NCI-H2196 treated with DMSO at 0.1 percent for 48 hours (cell line): ENCODE results near the gene RAB11FIP3.

Source experiments
- DNase-seq: peaks from one replicate; lab custom pipeline; 2025; ENCODE audit not compliant: unreplicated experiment; lab: John Stamatoyannopoulos, UW

The RAB11FIP3 gene

GRCh38 chr16:551210-551609 is 125.8 kb downstream of the RAB11FIP3 start:
- no peak for DNase-seq

GRCh38 chr16:552171-552570 is 126.7 kb downstream of the RAB11FIP3 start:
- no peak for DNase-seq

DNA sequence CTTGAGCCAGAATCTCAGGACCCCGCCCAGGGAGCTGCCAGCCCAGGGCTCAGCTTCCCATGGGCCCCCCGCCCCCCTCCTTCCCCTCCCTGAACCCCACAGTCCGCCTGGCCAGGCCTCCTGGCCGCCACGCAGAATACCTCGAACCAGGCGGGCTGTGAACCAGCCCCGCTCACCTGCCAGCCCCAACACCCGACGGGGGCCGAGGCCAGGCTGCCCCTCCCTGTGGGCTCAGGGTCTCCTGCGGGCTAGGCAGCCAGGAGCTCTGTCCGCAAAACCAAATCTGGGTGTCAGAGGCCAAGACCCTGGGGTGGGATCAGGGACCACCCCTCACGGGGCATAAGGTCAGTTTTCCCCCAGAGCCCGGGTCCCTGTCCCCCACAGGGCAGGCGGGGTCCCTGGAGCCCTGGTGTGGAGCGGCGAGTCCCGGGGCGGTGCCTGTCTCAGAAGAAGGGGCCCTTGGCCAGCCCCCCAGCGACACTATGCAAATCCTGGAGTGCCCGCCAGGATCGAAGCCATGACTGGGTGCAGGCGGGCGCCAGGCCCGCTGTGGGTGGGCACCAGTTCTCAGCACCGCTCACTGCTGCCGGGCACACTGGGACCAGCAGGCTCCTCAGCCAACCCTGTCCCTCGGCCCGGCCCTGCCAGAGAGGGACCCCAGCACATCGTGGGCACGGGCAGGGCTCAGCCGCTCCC is 128.3 kb downstream of the RAB11FIP3 start:
- no peak for DNase-seq

DNA sequence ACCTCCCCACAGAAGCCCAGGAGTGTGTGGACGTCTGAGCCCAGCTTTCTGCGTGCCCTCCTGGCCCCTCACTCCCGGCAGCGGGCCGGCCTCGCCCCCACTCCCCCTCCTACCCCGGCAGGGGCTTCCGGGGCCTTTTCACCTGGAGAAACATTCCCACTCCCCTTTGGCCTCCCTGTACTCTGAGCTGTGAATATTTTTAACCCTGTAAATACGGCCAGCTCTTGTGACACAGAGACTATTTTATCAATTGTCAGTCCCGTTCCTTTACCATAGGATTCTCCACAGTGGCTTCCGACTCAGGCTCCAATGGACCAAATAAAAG is 128.8 kb downstream of the RAB11FIP3 start:
- DNase-seq = no peak

DNA sequence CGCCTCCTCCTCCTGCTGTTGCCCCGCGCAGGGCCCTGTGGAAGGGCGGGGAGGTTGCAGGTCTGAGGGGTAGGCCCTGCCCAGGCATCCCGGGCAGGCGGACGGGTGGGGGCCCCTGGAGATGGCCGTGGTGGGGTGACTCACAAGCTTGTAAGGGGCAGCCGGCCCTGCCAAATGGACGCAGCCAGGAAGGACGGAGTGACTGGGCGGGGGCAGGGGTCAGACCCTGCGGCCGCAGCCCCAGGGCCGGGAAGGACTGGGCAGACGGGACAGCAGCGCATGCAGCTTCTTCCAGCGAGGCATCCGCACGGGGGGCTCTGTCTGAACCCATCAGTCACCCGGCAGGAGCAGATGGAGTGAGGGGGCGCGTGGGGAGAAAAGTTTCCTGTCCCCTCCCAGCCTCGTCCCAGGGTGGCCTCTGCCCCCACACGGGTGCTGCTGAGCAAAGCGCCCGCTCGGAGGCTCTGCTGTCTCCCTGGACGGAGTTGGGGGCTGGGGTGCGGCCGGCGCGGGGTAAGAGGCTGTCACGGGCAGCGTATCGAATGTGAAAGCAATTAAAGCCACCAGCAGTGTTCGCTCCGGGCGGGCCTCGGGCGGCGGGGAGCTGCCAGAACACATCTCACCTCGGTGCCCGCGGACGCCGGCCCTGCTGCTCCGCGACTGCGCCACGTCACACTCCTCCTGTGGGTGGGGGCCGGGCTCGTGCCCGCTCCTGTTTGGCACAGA is 129.4 kb downstream of the RAB11FIP3 start:
- DNase-seq = no peak

- no peak for DNase-seq
Observed at GRCh38 chr16:555528-556473, 130.4 kb downstream of the RAB11FIP3 start.

GRCh38 chr16:556474-557173 is 131.2 kb downstream of the RAB11FIP3 start:
- DNase-seq = no peak

GRCh38 chr16:557463-558297 is 132.2 kb downstream of the RAB11FIP3 start:
- no peak for DNase-seq

DNA sequence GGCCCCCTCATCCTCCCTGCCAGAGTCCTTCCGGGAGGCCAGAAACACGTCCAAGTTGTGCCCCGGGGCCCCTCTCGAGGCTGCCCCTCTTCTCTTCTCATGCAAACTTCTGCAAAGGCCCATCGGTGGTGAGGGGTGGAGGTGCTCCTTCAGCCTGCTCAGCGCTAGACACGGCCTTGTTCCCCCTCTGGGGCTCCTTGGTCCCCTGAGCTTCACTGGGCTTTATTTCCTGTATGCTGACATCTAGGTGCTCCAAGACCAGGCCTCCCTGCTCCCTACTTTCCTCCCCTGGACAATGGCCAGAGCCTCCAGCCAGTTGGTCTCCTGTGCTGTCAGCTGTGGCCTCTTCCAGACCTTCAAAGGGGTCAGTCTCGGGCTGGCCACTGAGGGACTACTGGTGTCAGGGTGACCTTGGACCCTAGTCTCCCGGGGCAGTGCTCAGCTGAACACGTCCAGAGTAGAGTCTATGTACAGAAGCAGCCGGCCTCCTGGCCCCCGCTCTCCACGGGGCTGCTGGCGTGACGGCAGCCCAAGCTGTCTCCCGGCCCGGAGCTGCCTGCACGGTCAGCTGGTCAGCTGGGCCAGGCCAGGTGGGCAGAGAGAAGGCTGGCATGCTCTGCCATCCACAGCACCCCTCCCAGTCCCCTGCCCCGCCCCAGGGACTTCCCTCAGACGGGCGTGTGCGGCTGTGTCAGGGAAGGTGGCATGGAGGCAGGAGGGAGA is 133.0 kb downstream of the RAB11FIP3 start:
- no peak for DNase-seq

- DNase-seq = no peak
Observed at GRCh38 chr16:559021-559380, 133.6 kb downstream of the RAB11FIP3 start.

GRCh38 chr16:559411-560203 is 134.2 kb downstream of the RAB11FIP3 start:
- DNase-seq = no peak

DNA sequence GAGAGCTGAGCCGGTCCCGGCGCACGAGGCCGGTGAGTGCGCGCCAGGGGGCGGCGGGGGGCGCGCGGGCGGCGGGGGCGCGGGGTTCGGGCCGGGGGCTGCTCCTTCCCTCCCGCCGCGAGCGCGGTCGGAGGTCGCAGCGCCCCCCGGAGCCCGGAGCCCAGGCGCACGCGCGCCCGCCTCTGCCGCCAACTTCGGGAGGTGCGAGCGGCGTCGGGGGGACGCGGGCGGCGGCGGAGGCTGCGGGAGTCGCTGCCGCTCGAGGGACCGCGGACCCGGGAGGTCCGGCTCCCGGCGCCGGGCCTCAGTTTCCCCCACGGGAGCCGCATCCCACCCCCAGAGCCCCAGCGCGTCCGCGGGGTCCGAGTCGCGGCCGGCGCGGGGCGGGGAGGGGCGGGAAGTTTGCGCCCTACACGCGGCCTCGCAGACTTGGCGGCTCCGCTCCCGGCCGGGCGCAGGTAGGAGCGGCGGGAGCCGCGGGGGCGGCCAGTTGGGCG is 134.8 kb downstream of the RAB11FIP3 start, which contains the start of gene PRR35:
TSS of gene PRR35 (plus strand) at position 191 of the 497 bp plus-strand sequence. CDS start 2,901 bp downstream, outside the sequence.
- no peak for DNase-seq

DNA sequence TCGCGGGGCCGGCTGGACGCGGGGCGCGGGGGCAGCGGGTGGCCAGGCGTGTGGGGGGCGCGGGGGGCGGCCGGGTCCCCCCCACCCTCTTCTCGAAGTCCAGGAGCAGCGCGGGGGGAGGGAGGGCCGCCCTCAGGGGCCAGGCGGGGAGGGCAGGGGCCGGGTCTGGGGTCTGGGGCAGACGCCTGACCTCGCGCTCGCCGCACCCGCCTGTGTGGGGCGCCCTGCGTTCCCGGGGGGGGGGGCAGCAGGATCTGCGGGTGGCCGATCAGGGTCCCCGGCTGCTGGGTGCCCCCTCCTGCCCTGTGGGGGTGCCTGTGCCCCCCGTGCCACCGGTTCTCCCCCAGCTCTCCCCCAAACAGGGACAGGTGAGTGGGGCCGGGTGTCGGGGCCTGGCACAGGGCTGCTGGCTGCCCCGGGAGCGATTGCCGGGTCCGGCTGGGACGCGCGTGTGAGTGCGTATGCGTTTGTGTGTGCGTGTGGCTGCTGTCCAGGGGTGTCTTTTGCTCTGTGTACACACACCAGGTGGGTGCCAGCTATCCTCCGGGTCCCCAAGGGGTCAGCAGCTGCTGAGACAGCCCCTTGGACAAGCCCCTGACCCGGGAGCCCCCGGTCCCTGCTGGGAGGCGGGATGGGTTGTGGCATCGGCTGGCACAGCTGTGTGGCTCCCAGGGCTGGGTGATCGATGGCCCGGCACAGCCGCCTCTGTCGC is 135.4 kb downstream of the RAB11FIP3 start:
- no peak for DNase-seq

GRCh38 chr16:561413-561794 is 136.0 kb downstream of the RAB11FIP3 start:
- DNase-seq = no peak

DNA sequence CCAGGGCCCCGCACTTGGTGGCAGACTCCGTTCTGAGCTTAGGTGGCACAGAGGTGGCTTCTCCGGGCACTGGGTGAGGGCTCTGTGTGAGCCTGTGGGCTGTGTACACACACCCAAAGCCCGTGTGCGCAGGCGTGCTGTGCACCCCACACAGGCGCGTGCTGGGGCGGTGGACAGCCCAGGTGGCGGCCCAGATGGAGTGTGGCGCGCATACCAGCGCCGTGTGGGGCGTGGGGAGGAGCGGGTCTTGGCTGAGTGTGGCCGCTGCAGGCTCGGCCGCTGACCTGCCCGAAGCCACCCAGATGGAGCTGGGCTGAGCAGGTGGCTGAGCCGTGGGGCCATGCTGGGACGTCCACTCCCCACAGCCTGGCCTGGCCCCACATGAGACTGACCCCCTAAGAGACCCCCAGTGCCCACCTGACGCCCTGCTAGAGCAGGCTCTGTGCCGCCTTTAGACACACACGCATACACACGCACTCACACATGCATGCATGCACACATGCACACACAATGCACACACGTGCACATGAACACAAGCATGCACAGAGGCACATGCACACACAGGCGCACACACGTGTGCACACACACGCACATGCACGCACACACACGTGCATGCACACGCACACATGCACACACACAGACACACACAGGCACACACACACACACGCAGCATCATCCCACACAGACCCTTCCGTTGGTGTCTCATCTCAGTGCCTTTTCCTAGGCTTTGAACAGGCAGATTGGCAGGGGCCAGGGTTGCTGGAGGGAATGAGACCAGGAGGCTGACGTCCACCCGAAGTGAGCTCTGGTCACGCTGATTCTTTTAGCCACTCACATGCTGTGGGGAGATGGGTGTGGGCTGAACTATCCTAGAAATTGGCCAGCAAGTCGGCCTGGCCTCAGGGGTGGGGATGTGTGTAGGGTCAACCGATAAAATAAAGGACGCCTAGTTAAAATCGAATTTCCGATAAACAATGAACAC is 136.8 kb downstream of the RAB11FIP3 start:
- DNase-seq = no peak

DNA sequence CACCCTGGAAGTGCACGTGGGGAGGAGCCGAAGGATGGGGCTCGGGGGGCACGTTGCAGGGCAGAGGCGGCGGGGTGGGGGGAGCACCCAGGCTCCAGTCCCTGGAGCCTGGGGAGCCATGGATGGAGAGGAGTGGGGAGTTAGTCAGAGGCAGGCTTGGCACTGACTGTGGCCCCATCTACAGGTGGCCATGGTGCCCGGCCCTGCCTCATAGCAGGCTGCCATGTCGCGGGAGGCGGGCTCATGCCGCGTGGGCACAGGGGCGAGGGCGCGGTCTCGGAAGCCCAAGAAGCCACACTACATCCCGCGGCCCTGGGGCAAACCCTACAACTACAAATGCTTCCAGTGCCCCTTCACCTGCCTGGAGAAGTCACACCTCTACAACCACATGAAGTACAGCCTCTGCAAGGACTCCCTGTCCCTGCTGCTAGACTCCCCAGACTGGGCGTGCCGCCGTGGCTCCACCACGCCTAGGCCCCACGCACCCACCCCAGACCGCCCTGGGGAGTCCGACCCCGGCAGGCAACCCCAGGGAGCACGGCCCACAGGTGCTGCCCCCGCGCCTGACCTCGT is 137.7 kb downstream of the RAB11FIP3 start:
- DNase-seq = no peak
